NCI-H2196 treated with DMSO at 0.1 percent for 48 hours (cell line): Measurements from ENCODE around the gene REV1.
"Not testable (repeated sequence)": the region's sequence is repeated elsewhere in the genome, so short reads cannot be mapped to it uniquely, and the experiment has no call there.

ENCODE experiments used
- DNase-seq: peaks from one replicate; lab custom pipeline; 2025; ENCODE audit not compliant: unreplicated experiment; lab: John Stamatoyannopoulos, UW

REV1 gene

DNA sequence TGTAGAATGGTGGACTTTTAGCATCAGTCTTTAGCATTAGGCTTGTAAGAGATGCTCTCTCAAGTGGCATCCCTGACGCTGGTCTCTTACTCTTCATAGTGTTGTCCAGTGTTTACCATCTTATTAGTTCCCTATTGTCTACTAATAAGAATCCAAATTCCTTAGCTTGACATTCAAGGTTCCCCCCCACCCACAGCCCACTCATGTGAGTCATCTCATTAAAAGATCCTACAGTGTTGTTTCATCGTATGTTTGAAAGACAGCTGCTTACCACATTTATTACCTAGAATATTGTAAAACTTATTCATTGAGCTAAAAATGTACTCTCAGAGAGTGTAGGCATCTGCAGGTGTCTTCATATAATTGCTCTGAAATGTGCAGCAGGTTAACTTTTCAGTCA lies 124.2 kb downstream of the REV1 start:
- DNase-seq, result no peak

DNA sequence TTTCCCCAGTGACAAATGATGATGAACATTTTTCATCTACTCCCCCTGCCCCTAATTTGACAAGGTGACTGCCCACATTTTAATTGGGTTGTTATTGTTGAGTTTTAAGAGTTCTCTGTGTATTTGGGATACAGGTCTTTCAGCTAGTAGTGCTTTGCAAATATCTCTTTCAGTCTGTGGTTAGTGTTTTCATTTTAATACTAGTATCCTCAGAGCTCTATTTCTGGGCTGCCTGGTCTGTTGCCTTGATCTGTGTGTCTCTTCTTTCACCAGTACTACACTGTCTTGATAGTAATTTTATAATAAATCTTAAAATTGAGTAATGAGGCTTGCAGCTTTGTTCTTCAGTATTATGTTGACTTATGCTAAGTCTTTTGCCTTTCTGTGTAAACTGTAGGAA lies 133.0 kb downstream of the REV1 start:
- DNase-seq, result no peak

DNA sequence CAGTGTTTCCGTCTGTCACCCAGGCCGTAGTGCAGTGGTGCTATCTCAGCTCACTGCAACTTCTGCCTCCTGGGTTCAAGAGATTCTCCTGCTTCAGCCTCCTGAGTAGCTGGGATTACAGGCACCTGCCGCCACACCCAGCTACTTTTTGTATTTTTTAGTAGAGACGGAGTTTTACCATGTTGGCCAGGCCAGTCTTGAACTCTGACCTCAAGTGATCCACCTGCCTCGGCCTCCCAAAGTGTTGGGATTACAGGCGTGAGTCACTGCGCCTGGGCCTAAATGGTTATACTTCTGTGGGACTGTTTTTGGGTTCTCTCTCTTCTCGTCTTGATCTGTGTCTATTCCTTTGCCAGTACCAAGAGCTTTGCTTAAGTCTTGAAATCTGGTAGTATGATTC lies 135.0 kb downstream of the REV1 start:
- not testable (repeated sequence) for DNase-seq

- no peak for DNase-seq
Observed at GRCh38 chr2:99354070-99354469, 135.7 kb downstream of the REV1 start.
